ENCODE measurements around the gene TMED4. TPM values are rescaled to one million over a fixed set of nuclear protein-coding genes. Genes with fewer than 3 reads are reported as not detected.

The TMED4 gene
- total RNA-seq = 10 to 100 TPM; 74.6 to 76.2 TPM

GRCh38 chr7:44581879-44582603 lies at the start of gene TMED4:
Gene TMED4, minus strand, starts transcription at chr7:44582231. Its CDS starts 25 bp downstream, at chr7:44582206.
- ATAC-seq = peak; percentile 97
- Mint-ChIP-seq H3K27ac (peak within 1 kb of the TSS; percentile 95), H3K4me3 (peak within 1 kb of the TSS; percentile 93), H3K36me3 (ENCODE audit: low read depth) (peaks cover 30% of the 10 kb centered on the region), H3K9me3 (no peaks in the 10 kb centered on the region), H3K27me3 (no peaks in the 10 kb centered on the region), H3K4me1 (ENCODE audit: low read depth) (peaks cover 30% of the 10 kb centered on the region)
- ChIA-PET POLR2A (interaction anchor here (0.5 to 3.2 kb wide), 20 partner anchors 10 to 1650 kb away, joined by 3 to 32 read pairs (median 4); partner anchors contain the start of genes DDX56, H2AZ2, MRPL32 and OGDH), CTCF (interaction anchor here (0.7 to 3.9 kb wide), 10 partner anchors 9 to 303 kb away, joined by 3 to 28 read pairs (median 4); partner anchors contain the start of genes H2AZ2 and PURB)
- TF ChIP-seq CTCF (IDR thresholded peaks at IDR 0.05) = no peak
- DNase-seq = peak; percentile 100
- intact Hi-C loops (cut with micrococcal nuclease) = loop anchor here (5.0 to 10.0 kb wide), 2 partner anchors 173 to 265 kb away; partner anchors contain the start of gene H2AZ2

GRCh38 chr7:44631458-44632115 lies 49.6 kb upstream of the TMED4 start:
- Mint-ChIP-seq H3K9me3 (no peaks in the 10 kb centered on the region), H3K27me3 (no peaks in the 10 kb centered on the region), H3K36me3 (ENCODE audit: low read depth) (peaks cover 29% of the 10 kb centered on the region), H3K27ac (peak overlapping the region; percentile 76), H3K4me3 (no peak overlapping the region), H3K4me1 (ENCODE audit: low read depth) (peaks cover 67% of the 10 kb centered on the region)
- peak; percentile 9 for ATAC-seq
- no peak for TF ChIP-seq CTCF (IDR thresholded peaks at IDR 0.05)
- intact Hi-C loops (cut with micrococcal nuclease) = no loop called here
- CTCF ChIA-PET = interaction anchor here (0.8 to 1.8 kb wide), 6 partner anchors 8 to 155 kb away, joined by 3 to 7 read pairs (median 3); no protein-coding TSS in a partner anchor
- POLR2A ChIA-PET = interaction anchor here (0.8 to 3.5 kb wide), 7 partner anchors 7 to 226 kb away, joined by 3 to 17 read pairs (median 4); no protein-coding TSS in a partner anchor
- peak; percentile 33 for DNase-seq

GRCh38 chr7:44630792-44631457 lies 48.9 kb upstream of the TMED4 start:
- no peak for TF ChIP-seq CTCF (IDR thresholded peaks at IDR 0.05)
- no peaks in the 10 kb centered on the region for H3K27me3 Mint-ChIP-seq
- peaks cover 66% of the 10 kb centered on the region for H3K4me1 Mint-ChIP-seq (ENCODE audit: low read depth)
- H3K27ac Mint-ChIP-seq = peak overlapping the region; percentile 76
- ATAC-seq (no peak), DNase-seq (no peak)
- CTCF ChIA-PET = interaction anchor here (0.7 to 1.8 kb wide), 7 partner anchors 8 to 155 kb away, joined by 3 to 7 read pairs (median 3); no protein-coding TSS in a partner anchor
- intact Hi-C loops (cut with micrococcal nuclease) = no loop called here
- POLR2A ChIA-PET = interaction anchor here (0.8 to 3.5 kb wide), 7 partner anchors 8 to 226 kb away, joined by 3 to 17 read pairs (median 4); no protein-coding TSS in a partner anchor
- H3K9me3 Mint-ChIP-seq = no peaks in the 10 kb centered on the region
- H3K36me3 Mint-ChIP-seq (ENCODE audit: low read depth) = peaks cover 33% of the 10 kb centered on the region
- H3K4me3 Mint-ChIP-seq = peak overlapping the region; percentile 22

DNA sequence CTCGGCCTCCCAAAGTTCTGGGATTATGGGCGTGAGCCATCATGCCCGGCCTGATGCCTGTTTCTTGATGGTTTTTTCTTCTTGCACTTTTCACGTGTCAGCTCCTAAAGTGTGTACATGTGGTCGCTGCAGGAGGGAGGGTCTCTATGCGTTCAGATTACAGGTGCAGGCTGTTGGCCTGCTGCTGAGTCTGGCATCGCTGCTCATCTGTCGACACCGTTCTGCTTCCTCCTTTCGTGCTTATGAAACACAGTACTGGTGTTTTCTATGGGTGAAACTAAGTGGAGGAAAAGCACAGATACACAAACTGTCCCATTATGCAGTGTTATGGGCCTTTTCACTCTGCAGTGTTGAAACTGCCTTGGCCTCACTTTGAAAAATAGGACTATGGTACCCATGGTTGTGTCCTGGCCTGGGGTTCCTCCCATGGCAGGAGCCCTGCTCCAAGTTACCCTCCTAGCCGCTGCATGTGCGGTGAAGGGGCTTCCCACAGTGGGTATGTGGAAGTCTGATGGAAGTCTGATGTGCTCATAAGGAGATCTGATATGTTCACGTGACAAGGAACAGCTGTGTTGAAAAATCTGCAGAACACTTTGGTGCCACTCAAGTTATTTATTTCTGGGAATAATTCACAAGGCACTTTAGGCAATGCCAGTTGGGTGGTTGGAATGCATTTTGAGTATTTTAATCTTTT lies 47.9 kb upstream of the TMED4 start:
- ChIA-PET CTCF (interaction anchor here (0.7 to 1.8 kb wide), 3 partner anchors 9 to 41 kb away, joined by 3 read pairs; no protein-coding TSS in a partner anchor), POLR2A (interaction anchor here (1.0 to 3.5 kb wide), 5 partner anchors 9 to 255 kb away, joined by 3 to 17 read pairs (median 6); partner anchors contain the start of gene PURB)
- H3K27me3 Mint-ChIP-seq = no peaks in the 10 kb centered on the region
- peak overlapping the region; percentile 76 for H3K27ac Mint-ChIP-seq
- peaks cover 64% of the 10 kb centered on the region for H3K4me1 Mint-ChIP-seq (ENCODE audit: low read depth)
- ATAC-seq (no peak), DNase-seq (no peak)
- peaks cover 38% of the 10 kb centered on the region for H3K36me3 Mint-ChIP-seq (ENCODE audit: low read depth)
- H3K9me3 Mint-ChIP-seq = no peaks in the 10 kb centered on the region
- TF ChIP-seq CTCF (IDR thresholded peaks at IDR 0.05) = no peak
- intact Hi-C loops (cut with micrococcal nuclease) = no loop called here
- H3K4me3 Mint-ChIP-seq = no peak overlapping the region

Measured in activated CD8-positive, alpha-beta T cell treated with anti-CD3 and anti-CD28 coated beads for 36 hours (primary cell).